ENCODE measurements around the gene DRC3.

The DRC3 gene

GRCh38 chr17:18025945-18026776, 53.5 kb downstream of the DRC3 start:
- DNase-seq = no peak

- DNase-seq = no peak
Observed at GRCh38 chr17:18027280-18027679, 54.6 kb downstream of the DRC3 start.

- DNase-seq = no peak
Observed at GRCh38 chr17:18028114-18028951, 55.7 kb downstream of the DRC3 start.

- DNase-seq = no peak
Observed at GRCh38 chr17:18028952-18029540, 56.4 kb downstream of the DRC3 start.

- no peak for DNase-seq
Observed at GRCh38 chr17:18031955-18032354, 59.3 kb downstream of the DRC3 start.

GRCh38 chr17:18033442-18034099, 60.9 kb downstream of the DRC3 start:
- DNase-seq = no peak

GRCh38 chr17:18035704-18036103, 63.0 kb downstream of the DRC3 start:
- no peak for DNase-seq

GRCh38 chr17:18037486-18037885, 64.8 kb downstream of the DRC3 start:
- DNase-seq = no peak

- peak; percentile 7 for DNase-seq
Observed at GRCh38 chr17:18038149-18038850, 65.6 kb downstream of the DRC3 start.

- DNase-seq = peak; percentile 100
Observed at GRCh38 chr17:18038861-18039534, 66.3 kb downstream of the DRC3 start, which contains the start of the genes ATPAF2 and GID4. TSS of gene ATPAF2 (minus strand) at chr17:18039168. CDS start at chr17:18039013, 155 bp downstream. TSS of gene GID4 (plus strand) at chr17:18039408. CDS start at chr17:18039465, 57 bp downstream.

GRCh38 chr17:18039535-18040260, 67.0 kb downstream of the DRC3 start:
- no peak for DNase-seq

- no peak for DNase-seq
Observed at GRCh38 chr17:18040261-18040858, 67.7 kb downstream of the DRC3 start.

GRCh38 chr17:18041776-18042175, 69.1 kb downstream of the DRC3 start:
- no peak for DNase-seq

- DNase-seq = no peak
Observed at GRCh38 chr17:18042983-18043382, 70.3 kb downstream of the DRC3 start.

- DNase-seq = no peak
Observed at GRCh38 chr17:18043491-18043890, 70.8 kb downstream of the DRC3 start.

GRCh38 chr17:18044609-18045008, 71.9 kb downstream of the DRC3 start:
- no peak for DNase-seq

GRCh38 chr17:18045691-18046350, 73.2 kb downstream of the DRC3 start:
- DNase-seq = no peak

GRCh38 chr17:18055597-18055996, 82.9 kb downstream of the DRC3 start:
- DNase-seq = no peak

- no peak for DNase-seq
Observed at GRCh38 chr17:18056214-18056613, 83.6 kb downstream of the DRC3 start.

- no peak for DNase-seq
Observed at GRCh38 chr17:18059283-18059682, 86.6 kb downstream of the DRC3 start.
